Left ventricle myocardium superior (tissue), 1 donor: ENCODE data around the gene IKZF5. TPM values are rescaled to one million over a fixed set of nuclear protein-coding genes. Genes with fewer than 3 reads are reported as not detected.

Source experiments
- total RNA-seq: library from RNA; stranded (reverse); fragmentation: NEBNext Ultra II Directional; extraction: Animal tissue kit (Norgen Biotek cat#: 25700); gene quantifications from one replicate; pipeline ENCODE4 v1.2.1, GENCODE V29; 2021
- donor health status: DM: no; HTN: yes; CAD: no; lungs with severe emphysema.

The IKZF5 gene
- total RNA-seq, 1 donor from 2014 or later = 10.8 TPM

Other genes with a start within 250 kb of the IKZF5 start
- 0.12 TPM for gene CUZD1, start 162.9 kb downstream of the IKZF5 start, total RNA-seq
- 0.47 TPM for gene FAM24B, start 129.2 kb downstream of the IKZF5 start, total RNA-seq
- not detected for gene FAM24A, start 98.2 kb downstream of the IKZF5 start, total RNA-seq
- gene C10orf88, start 54.6 kb downstream of the IKZF5 start, total RNA-seq = 5.0 TPM
- gene PSTK, start 28.4 kb downstream of the IKZF5 start, total RNA-seq = 2.3 TPM
- gene ACADSB, start 211 bp upstream of the IKZF5 start, total RNA-seq = 99.5 TPM
- gene HMX3, start 127.2 kb upstream of the IKZF5 start, total RNA-seq = not detected
- gene HMX2, start 139.3 kb upstream of the IKZF5 start, total RNA-seq = not detected
- gene BUB3, start 145.6 kb upstream of the IKZF5 start, total RNA-seq = 40.0 TPM